Measurements from ENCODE around the gene SHFL.

The SHFL gene

DNA sequence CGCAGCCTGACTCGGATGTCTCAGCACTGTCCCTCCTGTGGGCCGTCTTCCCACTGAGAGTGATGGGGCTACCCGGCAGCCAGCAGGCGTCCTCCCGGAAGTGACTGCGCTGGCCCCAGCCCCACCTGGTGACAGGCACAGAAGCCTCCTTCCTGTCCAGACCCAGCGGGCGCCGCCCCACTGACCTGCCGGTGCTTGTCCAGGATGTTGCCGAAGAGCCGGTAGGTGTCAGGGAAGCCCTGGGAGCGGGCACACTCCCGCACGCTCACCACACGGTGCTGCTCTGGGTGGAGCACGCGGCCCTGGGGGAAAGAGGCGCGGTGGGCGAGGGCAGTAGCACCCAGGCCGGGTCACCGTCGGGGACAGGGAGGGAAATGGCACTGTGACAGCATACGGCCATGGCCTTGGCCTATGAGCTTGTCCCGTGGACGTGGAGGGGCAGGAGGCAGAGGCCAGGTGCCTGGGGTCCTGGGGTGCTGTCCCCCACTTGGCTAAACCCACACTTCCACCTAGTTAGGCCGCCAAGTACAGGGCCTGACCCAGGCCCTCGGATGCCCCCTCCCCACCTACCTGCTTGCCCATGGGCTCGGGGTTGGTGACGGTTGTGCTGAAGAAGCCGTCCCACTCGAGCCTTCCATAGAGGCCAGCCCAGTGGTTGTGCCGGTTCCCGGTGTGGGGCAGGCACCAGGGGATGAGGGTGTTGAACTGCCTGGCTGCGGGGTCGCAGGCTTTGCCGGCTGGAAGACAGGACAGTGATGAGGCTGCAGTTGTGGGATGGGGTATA is 49.6 kb downstream of the SHFL start:
- DNase-seq = no peak

DNA sequence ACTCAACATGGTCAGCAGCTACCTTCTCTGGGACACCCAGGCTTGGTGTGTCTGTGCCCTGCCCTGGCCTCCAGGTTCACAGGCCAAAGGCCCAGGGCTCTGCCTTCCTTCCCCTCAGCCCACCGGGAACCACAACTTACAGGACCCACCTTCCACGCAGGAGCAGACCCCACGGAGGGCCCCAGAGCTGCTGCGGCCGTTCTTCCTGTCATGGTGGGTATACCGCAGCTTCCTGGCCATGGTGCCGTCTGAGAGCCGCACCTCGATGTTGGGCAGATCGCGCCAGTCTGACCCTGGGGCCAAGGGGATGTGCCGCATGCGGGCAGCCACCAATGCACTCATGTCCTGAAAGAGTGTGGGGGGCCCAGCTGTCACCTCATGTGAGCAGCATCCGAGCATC is 50.8 kb downstream of the SHFL start:
- no peak for DNase-seq

DNA sequence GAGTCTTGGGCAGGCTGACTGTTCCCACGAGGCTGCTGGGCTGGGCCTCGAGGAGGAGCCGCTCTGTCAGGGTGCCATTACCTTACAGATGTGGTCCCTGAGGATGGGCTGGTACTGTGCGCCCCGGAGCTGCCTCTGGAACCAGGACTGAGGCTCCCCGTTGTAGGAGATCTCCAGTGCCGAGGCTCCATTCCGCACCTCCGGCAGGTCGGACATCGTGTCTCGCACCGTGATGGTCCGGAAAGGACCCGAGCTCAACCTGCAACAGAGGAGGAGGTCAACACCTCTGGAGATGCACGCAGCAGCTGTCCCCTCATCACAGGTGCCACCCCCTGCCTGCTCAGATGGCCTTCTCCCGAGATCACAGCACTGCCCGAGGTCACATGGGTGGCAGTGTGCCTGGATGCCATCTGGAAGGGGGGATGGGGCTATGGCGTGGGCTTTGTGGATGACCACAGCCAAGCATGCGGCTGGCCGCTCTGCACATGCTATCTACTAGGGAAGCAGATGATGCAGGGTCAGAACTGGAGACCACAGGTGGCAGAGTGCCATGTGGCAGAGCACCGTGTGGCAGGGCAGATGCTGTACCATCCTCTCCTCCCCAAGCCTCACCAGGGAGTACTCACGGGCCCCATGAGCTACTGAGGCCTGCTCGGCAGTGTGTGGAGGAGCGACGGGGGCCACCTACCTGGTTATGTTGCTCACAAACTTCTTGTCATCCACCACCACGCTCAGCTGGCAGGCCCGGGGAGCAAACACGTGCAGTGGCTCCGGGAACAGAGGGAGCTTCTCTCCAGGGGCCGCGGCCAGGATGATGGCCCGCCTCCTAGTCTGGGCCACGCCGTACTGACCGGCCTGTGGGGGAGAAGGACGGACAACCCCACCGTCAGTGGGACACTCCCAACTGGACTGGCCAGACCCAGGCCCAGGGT is 51.9 kb downstream of the SHFL start:
- no peak for DNase-seq

DNA sequence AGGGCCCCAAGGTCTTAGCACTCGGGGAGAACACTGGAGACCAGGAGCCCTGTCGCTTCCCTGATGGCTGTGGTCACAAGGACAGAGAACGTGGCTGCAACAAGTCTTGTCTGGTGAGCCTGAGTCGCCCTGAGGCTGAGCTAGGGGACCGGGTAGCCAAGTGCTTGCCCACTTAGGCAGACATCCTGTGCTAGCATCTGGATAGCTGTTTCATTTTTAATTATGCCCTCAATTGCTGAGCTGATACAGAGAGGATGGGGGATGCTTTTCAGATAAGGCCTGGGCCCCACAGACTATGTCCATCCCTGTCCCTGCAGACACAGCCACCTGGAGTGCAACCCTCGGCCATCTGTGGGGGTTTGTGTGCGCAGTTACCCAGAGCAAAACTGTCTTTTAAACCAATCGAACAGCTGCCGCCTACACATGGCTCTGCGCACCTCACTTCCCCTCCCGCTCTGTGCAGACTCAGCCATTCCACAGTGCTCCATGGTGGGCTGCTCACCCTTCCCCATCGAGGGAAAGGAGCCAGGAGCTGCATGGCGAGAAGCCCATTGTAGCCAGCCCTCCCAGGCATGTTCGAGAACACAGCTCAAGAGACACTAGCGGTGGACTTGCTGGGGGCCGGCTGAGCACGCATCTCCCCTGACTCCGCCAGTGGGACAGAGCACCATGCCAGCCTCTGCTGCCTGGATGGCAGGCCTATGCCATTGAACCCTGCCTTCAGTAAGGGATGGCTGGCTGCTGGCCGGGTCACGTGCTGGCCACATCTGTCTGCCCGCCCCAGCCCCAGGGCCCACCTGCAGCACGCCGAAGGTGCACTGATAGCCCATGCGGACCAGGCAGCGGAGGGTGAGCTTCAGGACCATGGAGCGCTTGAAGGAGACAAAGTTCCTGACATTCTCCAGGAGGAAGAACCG is 53.0 kb downstream of the SHFL start:
- DNase-seq = peak; percentile 10

DNA sequence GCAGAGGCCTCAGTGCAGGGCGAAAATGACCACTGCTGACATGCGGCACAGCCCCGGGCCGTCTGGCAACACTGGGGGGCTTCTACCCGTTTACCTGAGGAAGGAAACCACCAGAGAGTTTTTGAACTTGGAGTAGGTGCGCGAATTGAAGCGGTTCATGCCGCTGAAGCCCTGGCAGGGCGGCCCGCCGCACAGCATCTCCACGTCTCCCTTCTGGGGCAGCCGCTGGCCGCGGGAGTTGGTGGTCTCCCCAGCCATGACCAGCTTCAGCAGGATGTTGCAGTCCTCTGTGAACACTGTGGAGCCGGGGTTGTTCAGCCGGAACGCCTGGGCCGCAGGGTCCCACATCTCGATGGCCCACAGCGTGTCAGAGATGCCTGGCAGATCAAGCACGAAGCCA is 53.8 kb downstream of the SHFL start:
- no peak for DNase-seq

DNA sequence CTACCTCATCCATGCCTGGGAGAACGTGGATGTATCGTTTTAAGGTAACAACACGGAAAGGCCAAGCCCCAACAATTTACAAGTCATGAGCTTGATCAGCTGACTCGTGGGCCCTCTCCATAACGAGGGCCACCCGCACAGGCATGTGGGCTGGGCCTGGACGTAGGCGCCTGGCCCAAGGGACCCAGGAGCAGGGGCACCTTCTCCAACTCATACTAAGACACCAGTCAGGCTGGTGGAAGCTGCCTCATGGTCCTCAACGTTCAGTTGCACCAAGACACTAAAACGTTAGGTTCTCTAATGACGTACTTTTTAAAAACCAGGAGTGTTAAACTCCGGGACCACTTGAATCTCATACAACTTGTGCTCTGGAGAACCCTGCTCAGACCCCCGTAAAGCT is 55.4 kb downstream of the SHFL start:
- DNase-seq = no peak

DNA sequence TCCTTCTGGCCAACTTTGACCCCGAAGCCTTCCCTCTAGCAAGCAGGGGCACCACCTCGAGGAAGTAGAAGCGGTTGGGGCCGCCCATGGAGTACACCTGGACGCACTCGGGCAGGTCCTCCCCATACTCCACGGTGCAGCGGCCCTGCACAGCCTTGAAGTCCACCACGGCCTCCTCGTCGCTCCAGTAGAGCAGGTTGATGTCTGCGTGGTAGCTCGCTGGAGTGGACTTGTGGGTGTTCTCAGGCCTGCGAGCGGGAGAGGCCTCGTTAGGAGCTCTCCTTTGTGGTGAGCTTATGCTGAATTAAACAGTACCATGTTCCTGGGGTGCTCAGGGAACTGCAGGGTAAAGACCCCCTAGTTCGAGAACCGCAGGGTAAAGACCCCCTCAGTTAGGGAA is 55.9 kb downstream of the SHFL start:
- DNase-seq = no peak
